Neuronal stem cell (in vitro differentiated cells): ENCODE results near the gene ANKRD13B. TPM values are rescaled to one million over a fixed set of nuclear protein-coding genes. Genes with fewer than 3 reads are reported as not detected.

Experiments
- DNase-seq: peaks from one replicate; pipeline ENCODE4 v3.0.0-alpha.2; 2013; ENCODE audit warnings: low spot score
- H2AFZ ChIP-seq: one replicate; pipeline ENCODE4 v1.6.1; 2013; ENCODE audit warnings: mild to moderate bottlenecking, low read length, inconsistent platforms
- H2AK5ac ChIP-seq: 2 replicates; pipeline ENCODE4 v1.6.1; 2013; ENCODE audit warnings: low read depth, mild to moderate bottlenecking, inconsistent platforms, low read length, moderate library complexity, mixed read lengths
- H2BK120ac ChIP-seq: 2 replicates; pipeline ENCODE4 v1.6.1; 2013; ENCODE audit warnings: low read depth, mild to moderate bottlenecking, inconsistent platforms, low read length, moderate library complexity, mixed read lengths
- H2BK12ac ChIP-seq: one replicate; pipeline ENCODE4 v1.6.1; 2013; ENCODE audit warnings: low read length, inconsistent platforms
- H2BK15ac ChIP-seq: 2 replicates; pipeline ENCODE4 v1.6.1; 2013; ENCODE audit warnings: mild to moderate bottlenecking, low read length, inconsistent platforms, mixed read lengths
- H2BK5ac ChIP-seq: one replicate; pipeline ENCODE4 v1.6.1; 2013; ENCODE audit warnings: inconsistent platforms, mild to moderate bottlenecking, low read length, moderate library complexity
- H3K14ac ChIP-seq: one replicate; pipeline ENCODE4 v1.6.1; 2013; ENCODE audit warnings: low read length, inconsistent platforms
- H3K18ac ChIP-seq: 2 replicates; pipeline ENCODE4 v1.6.1; 2013; ENCODE audit warnings: low read length, inconsistent platforms
- H3K23ac ChIP-seq: 2 replicates; pipeline ENCODE4 v1.6.1; 2013; ENCODE audit warnings: low read depth, mild to moderate bottlenecking, mixed read lengths, low read length, inconsistent platforms; ENCODE audit not compliant: poor library complexity
- H3K27ac ChIP-seq: replicated peaks from 3 replicates; pipeline ENCODE4 v1.5.1; 2013; ENCODE audit warnings: low read length, inconsistent platforms
- H3K27me3 ChIP-seq, 3 experiments: 2 replicates each; pipeline ENCODE4 v1.6.1; 2013; ENCODE audit warnings: low read length in 3 of 3, mild to moderate bottlenecking in 2 of 3, inconsistent platforms in 1 of 3, low read depth in 1 of 3, mixed read lengths in 1 of 3, moderate library complexity in 1 of 3; ENCODE audit not compliant: control insufficient read depth in 3 of 3, insufficient read depth in 3 of 3
- H3K36me3 ChIP-seq, 2 donors: replicated peaks in 1 of 2; 2 replicates each; pipeline ENCODE4 v1.6.1; 2013; ENCODE audit warnings: low read length in 2 of 2; ENCODE audit not compliant: control insufficient read depth in 2 of 2, insufficient read depth in 2 of 2
- H3K4ac ChIP-seq: 2 replicates; pipeline ENCODE4 v1.6.1; 2013; ENCODE audit warnings: inconsistent platforms, mild to moderate bottlenecking, low read length, moderate library complexity
- H3K4me1 ChIP-seq, 2 donors: 1 replicate in 1 of 2; 2 replicates in 1 of 2; pipeline ENCODE4 v1.6.1; 2013; ENCODE audit warnings: low read length in 2 of 2, low read depth in 1 of 2; ENCODE audit not compliant: control insufficient read depth in 2 of 2, insufficient read depth in 1 of 2
- H3K4me2 ChIP-seq: one replicate; pipeline ENCODE4 v1.6.1; 2013; ENCODE audit warnings: mild to moderate bottlenecking, low read length, inconsistent platforms; ENCODE audit not compliant: insufficient read depth, poor library complexity, severe bottlenecking
- H3K4me3 ChIP-seq, 2 donors: 2 replicates each; pipeline ENCODE4 v1.5.1; 2013; ENCODE audit warnings: low read length in 2 of 2, mild to moderate bottlenecking in 2 of 2, inconsistent platforms in 1 of 2, moderate library complexity in 1 of 2
- H3K79me1 ChIP-seq: one replicate; pipeline ENCODE4 v1.6.1; 2013; ENCODE audit warnings: low read depth, mild to moderate bottlenecking, inconsistent platforms, low read length, moderate library complexity
- H3K9ac ChIP-seq: one replicate; pipeline ENCODE4 v1.6.1; 2013; ENCODE audit warnings: mild to moderate bottlenecking, low read depth, low read length, inconsistent platforms; ENCODE audit not compliant: poor library complexity
- H3K9me3 ChIP-seq, 2 donors: replicated peaks in 1 of 2; 2 replicates each; pipeline versions ENCODE3 to v1.6.1; 2013; ENCODE audit warnings: low read length in 2 of 2, mild to moderate bottlenecking in 2 of 2, inconsistent platforms in 1 of 2, low read depth in 1 of 2, mixed read lengths in 1 of 2, moderate library complexity in 1 of 2; ENCODE audit not compliant: control insufficient read depth in 2 of 2, insufficient read depth in 1 of 2
- H4K8ac ChIP-seq: one replicate; pipeline ENCODE4 v1.6.1; 2013; ENCODE audit warnings: low read depth, mild to moderate bottlenecking, inconsistent platforms, low read length, moderate library complexity
- H4K91ac ChIP-seq: one replicate; pipeline ENCODE4 v1.6.1; 2013; ENCODE audit warnings: low read length, low read depth, mild to moderate bottlenecking, inconsistent platforms; ENCODE audit not compliant: poor library complexity
- WGBS, 2 donors: extraction: QIAGEN DNeasy Blood & Tissue Kit; methylation state at CpG; one replicate each; pipeline ENCODE4 v1.1.7; 2013; ENCODE audit warnings: missing lambda C conversion rate in 2 of 2, mixed read lengths in 1 of 2; ENCODE audit not compliant: insufficient read length in 2 of 2, insufficient replicate concordance in 1 of 2; ENCODE audit errors: extremely low coverage in 2 of 2; 5-methylcytosine and 5-hydroxymethylcytosine counted together
- small RNA-seq: library from polyadenylated mRNA; stranded (forward); fragments of <200 nt; extraction: miRNeasy Mini kit (QIAGEN cat#:217004); gene quantifications from one replicate; pipeline ENCODE3, GENCODE V24; 2013; ENCODE audit not compliant: insufficient read depth

The ANKRD13B gene

GRCh38 chr17:29663155-29663554 lies 70.2 kb downstream of the ANKRD13B start:
- no peak overlapping the region for H2AK5ac ChIP-seq
- H3K9ac ChIP-seq, result no peak overlapping the region
- peaks cover 0 to 16% of the 10 kb centered on the region in 2 donors for H3K36me3 ChIP-seq
- H3K9me3 ChIP-seq, result no peaks in the 10 kb centered on the region
- no peak overlapping the region for H4K8ac ChIP-seq
- H2BK15ac ChIP-seq, result no peak overlapping the region
- no peak overlapping the region for H3K4me2 ChIP-seq
- H2AFZ ChIP-seq, result no peak overlapping the region
- no peak overlapping the region for H3K4ac ChIP-seq
- no peak overlapping the region for H4K91ac ChIP-seq
- H3K14ac ChIP-seq, result no peak overlapping the region
- H3K4me1 ChIP-seq, result peaks cover 0 to 3% of the 10 kb centered on the region in 2 donors
- H3K27ac ChIP-seq, result no peak overlapping the region
- H3K79me1 ChIP-seq, result no peaks in the 10 kb centered on the region
- H2BK12ac ChIP-seq, result no peak overlapping the region
- no peak overlapping the region for H2BK120ac ChIP-seq
- no peak overlapping the region for H2BK5ac ChIP-seq
- H3K27me3 ChIP-seq, result no peaks in the 10 kb centered on the region
- H3K23ac ChIP-seq, result no peak overlapping the region
- DNase-seq, result no peak
- no peak overlapping the region for H3K18ac ChIP-seq
- WGBS, 2 donors, result no CpG with 5 or more reads among the region's 1 CpG
- H3K4me3 ChIP-seq, result no peak overlapping the region

Small RNA genes lying within 50 kb of the gene (small RNA-seq; reads per million reads assigned to genes)
- not detected for gene RNU6-920P
